Type B pancreatic cell (in vitro differentiated cells): ENCODE results near the gene HOXC5. TPM values are rescaled to one million over a fixed set of nuclear protein-coding genes. Genes with fewer than 3 reads are reported as not detected.

Source experiments
- DNase-seq: peaks from one replicate; pipeline ENCODE4 v3.0.0; 2021; ENCODE audit warnings: mixed read lengths; ENCODE audit not compliant: unreplicated experiment; ENCODE audit errors: extremely low spot score
- H3K27ac Mint-ChIP-seq: 2 replicates; pipeline ENCODE4 v1.8.0; 2021; ENCODE audit warnings: mild to moderate bottlenecking, mixed read lengths
- H3K27me3 Mint-ChIP-seq: 2 replicates; pipeline ENCODE4 v1.8.0; 2021; ENCODE audit warnings: mixed read lengths
- H3K36me3 Mint-ChIP-seq: 2 replicates; pipeline ENCODE4 v1.8.0; 2021; ENCODE audit warnings: mixed read lengths
- H3K4me1 Mint-ChIP-seq: one replicate; pipeline ENCODE4 v1.8.0; 2021; ENCODE audit warnings: mixed read lengths; ENCODE audit not compliant: unreplicated experiment
- H3K4me3 Mint-ChIP-seq: 2 replicates; pipeline ENCODE4 v1.8.0; 2021; ENCODE audit warnings: mild to moderate bottlenecking, mixed read lengths
- H3K9me3 Mint-ChIP-seq: 2 replicates; pipeline ENCODE4 v1.8.0; 2021; ENCODE audit warnings: mixed read lengths
- CTCF ChIP-seq: fragments of 200-600 bp; sonication (generic); conservative IDR thresholded peaks from 2 replicates; pipeline ENCODE4 v1.5.0; 2021; ENCODE audit warnings: antibody characterized with exemption, mild to moderate bottlenecking
- total RNA-seq: library from RNA; stranded (reverse); gene quantifications from 2 replicates; pipeline ENCODE4 v1.2.1, GENCODE V29; 2021; ENCODE audit warnings: low replicate concordance

HOXC5 gene
- total RNA-seq, 1 donor from 2014 or later = 56.9 TPM

DNA sequence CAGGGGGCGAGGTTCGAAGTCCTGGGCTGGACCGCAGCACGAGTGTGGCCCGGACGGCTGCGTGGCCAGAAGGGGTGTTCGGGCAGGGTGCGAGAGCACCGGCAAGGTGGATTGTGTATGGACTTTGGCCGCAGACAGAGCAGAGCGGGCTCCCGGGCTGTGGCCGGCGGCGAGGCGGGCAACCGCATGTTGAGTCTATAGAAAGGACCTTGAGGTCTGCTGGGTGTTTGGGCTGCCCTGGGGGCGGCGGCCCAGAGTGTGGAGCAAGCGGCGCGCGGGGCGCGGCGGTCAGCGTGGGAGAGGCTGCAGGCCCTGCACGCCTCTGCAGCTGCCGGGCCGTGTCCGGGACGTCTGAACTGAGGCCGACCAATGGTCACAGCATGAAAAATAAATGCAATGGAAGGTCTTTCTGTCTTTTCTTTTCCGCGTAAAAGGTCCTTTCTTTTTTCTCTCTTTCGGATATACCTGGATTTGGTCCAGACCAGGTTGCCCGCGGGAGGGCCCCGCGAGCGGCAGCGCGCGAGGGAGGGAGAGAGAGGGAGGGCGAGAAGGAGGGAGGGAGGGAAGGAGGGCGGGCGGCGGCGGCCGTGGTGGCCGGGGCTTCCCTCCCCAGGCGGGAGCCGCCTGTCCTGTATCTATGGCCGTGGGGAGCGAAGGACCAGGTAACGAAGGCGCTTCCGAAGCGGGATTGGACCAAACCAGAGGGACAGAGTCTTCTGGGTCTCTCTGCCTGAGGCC lies 38.4 kb upstream of the HOXC5 start:
- no peak for DNase-seq
- peak overlapping the region; percentile 54 for H3K27ac Mint-ChIP-seq
- H3K9me3 Mint-ChIP-seq = no peaks in the 10 kb centered on the region
- peaks cover 100% of the 10 kb centered on the region for H3K27me3 Mint-ChIP-seq
- H3K4me1 Mint-ChIP-seq = peaks cover 14% of the 10 kb centered on the region
- H3K36me3 Mint-ChIP-seq = no peaks in the 10 kb centered on the region
- peak overlapping the region; percentile 79 for H3K4me3 Mint-ChIP-seq
- no peak for TF ChIP-seq CTCF

DNA sequence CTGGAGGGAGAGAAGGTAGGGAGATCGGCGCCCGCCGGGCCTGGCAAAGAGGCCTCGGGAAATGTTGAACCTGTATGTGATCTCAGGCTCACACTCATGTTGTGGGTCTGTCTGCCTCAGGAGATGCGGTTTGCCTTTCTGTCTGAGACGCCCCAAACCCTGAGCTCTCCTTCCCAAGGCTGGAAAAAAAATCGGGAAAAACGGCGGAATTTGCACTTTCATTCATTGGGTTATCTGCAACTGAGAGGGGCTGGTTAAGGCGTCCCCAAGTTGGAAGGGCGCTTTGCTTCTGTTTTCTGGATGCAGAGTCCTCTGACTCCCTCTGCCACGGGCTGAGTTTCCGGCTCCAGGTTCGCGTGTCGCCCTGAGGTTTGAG lies 37.9 kb upstream of the HOXC5 start:
- Mint-ChIP-seq H3K4me3 (peak overlapping the region; percentile 66), H3K36me3 (no peaks in the 10 kb centered on the region), H3K9me3 (no peaks in the 10 kb centered on the region), H3K27ac (peak overlapping the region; percentile 28), H3K27me3 (peaks cover 100% of the 10 kb centered on the region), H3K4me1 (peaks cover 11% of the 10 kb centered on the region)
- no peak for TF ChIP-seq CTCF
- DNase-seq = no peak

GRCh38 chr12:53995378-53996239 lies 37.2 kb upstream of the HOXC5 start:
- no peaks in the 10 kb centered on the region for H3K36me3 Mint-ChIP-seq
- H3K27me3 Mint-ChIP-seq = peaks cover 100% of the 10 kb centered on the region
- TF ChIP-seq CTCF = no peak
- peaks cover 11% of the 10 kb centered on the region for H3K4me1 Mint-ChIP-seq
- H3K27ac Mint-ChIP-seq = peak overlapping the region; percentile 28
- peak overlapping the region; percentile 76 for H3K4me3 Mint-ChIP-seq
- H3K9me3 Mint-ChIP-seq = no peaks in the 10 kb centered on the region
- no peak for DNase-seq

GRCh38 chr12:53996240-53997203 lies 36.3 kb upstream of the HOXC5 start:
- H3K27me3 Mint-ChIP-seq = peaks cover 100% of the 10 kb centered on the region
- no peaks in the 10 kb centered on the region for H3K36me3 Mint-ChIP-seq
- TF ChIP-seq CTCF = no peak
- peak overlapping the region; percentile 76 for H3K4me3 Mint-ChIP-seq
- peaks cover 11% of the 10 kb centered on the region for H3K4me1 Mint-ChIP-seq
- H3K27ac Mint-ChIP-seq = no peak overlapping the region
- no peak for DNase-seq
- H3K9me3 Mint-ChIP-seq = no peaks in the 10 kb centered on the region
